HepG2 (cell line): ENCODE data around the gene NOL12. TPM values are rescaled to one million over a fixed set of nuclear protein-coding genes. Genes with fewer than 3 reads are reported as not detected.
A peak's percentile ranks its signal among the peaks of the same experiment; 100 is the strongest.

ENCODE experiments used
- HDAC2 ChIP-seq: sonication (generic); formaldehyde crosslinking; IDR thresholded peaks from 2 replicates; pipeline ENCODE4 v1.4.0; 2020; ENCODE audit warnings: missing genetic modification reagents
- HMG20B ChIP-seq: conservative IDR thresholded peaks from 2 replicates; pipeline ENCODE4 v1.6.1; 2016; ENCODE audit warnings: missing genetic modification reagents, missing compliant biosample characterization
- HNF4A ChIP-seq: sonication (generic); formaldehyde crosslinking; IDR thresholded peaks from 2 replicates; pipeline ENCODE4 v1.4.0; 2020; ENCODE audit warnings: missing genetic modification reagents
- MEF2D ChIP-seq: sonication (generic); formaldehyde crosslinking; IDR thresholded peaks from 2 replicates; pipeline ENCODE4 v1.5.1; 2020; ENCODE audit warnings: mild to moderate bottlenecking, missing genetic modification reagents
- PHF21A ChIP-seq: sonication (generic); formaldehyde crosslinking; IDR thresholded peaks from 2 replicates; pipeline ENCODE4 v1.5.0; 2020; ENCODE audit warnings: mild to moderate bottlenecking, missing genetic modification reagents
- RFXAP ChIP-seq: sonication (generic); formaldehyde crosslinking; IDR thresholded peaks from 2 replicates; pipeline ENCODE4 v1.4.0; 2020; ENCODE audit warnings: missing genetic modification reagents, borderline replicate concordance
- TMF1 ChIP-seq: sonication (generic); formaldehyde crosslinking; IDR thresholded peaks from 2 replicates; pipeline ENCODE4 v1.8.1; 2022; ENCODE audit warnings: low read depth, missing genetic modification reagents
- TOPORS ChIP-seq: sonication (generic); formaldehyde crosslinking; IDR thresholded peaks from 2 replicates; pipeline ENCODE4 v1.8.0; 2023; ENCODE audit warnings: mild to moderate bottlenecking, missing genetic modification reagents
- ZFY ChIP-seq: sonication (generic); formaldehyde crosslinking; IDR thresholded peaks from 2 replicates; pipeline ENCODE4 v1.4.0; 2020; ENCODE audit warnings: missing genetic modification reagents
- ZFYVE20 ChIP-seq: sonication (generic); formaldehyde crosslinking; IDR thresholded peaks from 2 replicates; pipeline ENCODE4 v1.8.0; 2023; ENCODE audit warnings: low read depth, mild to moderate bottlenecking, moderate library complexity, missing genetic modification reagents, borderline replicate concordance
- ZNF264 ChIP-seq: sonication (generic); formaldehyde crosslinking; IDR thresholded peaks from 2 replicates; pipeline ENCODE4 v1.4.0; 2020; ENCODE audit warnings: missing genetic modification reagents
- ZNF619 ChIP-seq: sonication (generic); formaldehyde crosslinking; IDR thresholded peaks from 2 replicates; pipeline ENCODE4 v1.4.0; 2020; ENCODE audit warnings: mild to moderate bottlenecking, missing genetic modification reagents
- polyA plus RNA-seq, 8 experiments: library from polyadenylated mRNA; depleted of rRNA in 3 of 8; stranded (reverse) in 7 of 8; unstranded in 1 of 8; fragments of >200 nt; fragmentation: Illumina TruSeq in 4 of 8; extraction: Trizol in 4 of 8; gene quantifications; 2 replicates each; pipeline versions ENCODE4 v1.2.1 to v1.2.3, GENCODE V29; 2011 to 2016; ENCODE audit warnings: low read depth in 4 of 8, missing spikeins in 1 of 8, mixed read lengths in 1 of 8; ENCODE audit not compliant: insufficient read depth in 1 of 8
- total RNA-seq, 5 experiments: library from RNA; depleted of rRNA; stranded (reverse); fragments of >200 nt; fragmentation: Illumina TruSeq; extraction: Trizol; gene quantifications; 2 replicates each; pipeline ENCODE4 v1.2.3, GENCODE V29; 2016; ENCODE audit warnings: low read depth in 1 of 5
- TF ChIP-seq, protein P1 (sequence below): sonication (generic); formaldehyde crosslinking; IDR thresholded peaks from 2 replicates; pipeline ENCODE4 v1.4.0; 2020; ENCODE audit warnings: mild to moderate bottlenecking, missing genetic modification reagents
- TF ChIP-seq, protein P2 (sequence below): IDR thresholded peaks from 2 replicates; pipeline ENCODE4 v1.6.1; 2016; ENCODE audit warnings: mild to moderate bottlenecking, missing biosample characterization, missing genetic modification reagents
- TF ChIP-seq, protein P3 (sequence below): sonication (generic); formaldehyde crosslinking; IDR thresholded peaks from 2 replicates; pipeline ENCODE4 v1.5.0; 2020; ENCODE audit warnings: missing genetic modification reagents, mild to moderate bottlenecking, borderline replicate concordance
- TF ChIP-seq, protein P4 (sequence below): sonication (generic); formaldehyde crosslinking; IDR thresholded peaks from 2 replicates; pipeline ENCODE4 v1.4.0; 2020; ENCODE audit warnings: mild to moderate bottlenecking, missing genetic modification reagents
- TF ChIP-seq, protein P5 (sequence below): sonication (generic); formaldehyde crosslinking; IDR thresholded peaks from 2 replicates; pipeline ENCODE4 v1.5.0; 2020; ENCODE audit warnings: missing genetic modification reagents, mild to moderate bottlenecking, borderline replicate concordance
- TF ChIP-seq, protein P6 (sequence below): sonication (generic); formaldehyde crosslinking; IDR thresholded peaks from 2 replicates; pipeline ENCODE4 v1.8.0; 2022; ENCODE audit warnings: mild to moderate bottlenecking, missing genetic modification reagents
- TF ChIP-seq, protein P7 (sequence below), 2 experiments: sonication (generic) in 1 of 2; formaldehyde crosslinking in 1 of 2; IDR thresholded peaks; 2 replicates each; pipeline versions ENCODE4 v1.4.0 to v1.6.1; 2016 to 2020; ENCODE audit warnings: borderline replicate concordance in 1 of 2, low read depth in 1 of 2, mild to moderate bottlenecking in 1 of 2, missing genetic modification reagents in 1 of 2

NOL12 gene
- total and polyA plus RNA-seq, 2 of the 13 experiments (the other 11 are each of a cell fraction or from before 2014, with no cell fraction given) = 14.3 to 31.4 TPM

DNA sequence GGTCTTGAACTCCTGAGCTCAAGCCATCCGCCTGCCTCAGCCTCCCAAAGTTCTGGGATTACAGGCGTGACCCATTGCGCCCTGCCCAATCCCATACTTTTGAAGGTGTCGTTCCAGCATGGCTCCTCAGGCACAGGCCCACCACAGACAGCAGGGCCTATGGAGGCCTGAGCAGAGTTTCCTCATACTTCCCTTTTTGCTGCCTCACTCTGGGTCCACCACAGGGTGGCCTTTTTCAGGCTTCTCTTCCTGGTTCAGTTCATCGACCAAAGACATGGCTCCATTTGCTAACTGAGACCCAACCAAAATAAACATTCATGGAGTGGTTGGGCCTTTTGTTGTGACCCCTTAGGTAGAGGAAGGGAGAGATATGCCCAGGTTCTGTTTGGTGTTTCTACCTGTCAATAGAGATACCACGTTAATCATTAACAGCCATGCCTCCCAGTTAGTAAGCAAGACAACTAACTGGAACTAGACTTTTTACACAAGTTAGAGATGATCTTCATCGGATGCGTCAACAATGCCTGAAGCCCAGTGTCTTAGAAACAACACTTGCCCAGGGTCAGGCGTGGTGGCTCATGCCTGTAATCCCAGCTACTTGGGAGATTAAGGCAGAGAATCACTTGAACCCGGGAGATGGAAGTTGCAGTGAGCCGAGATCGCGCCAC, 45.8 kb downstream of the NOL12 start (continued):
- TF ChIP-seq HNF4A (CRISPR knock-in tag) = peak; percentile 78
- TF ChIP-seq, protein P1, sequence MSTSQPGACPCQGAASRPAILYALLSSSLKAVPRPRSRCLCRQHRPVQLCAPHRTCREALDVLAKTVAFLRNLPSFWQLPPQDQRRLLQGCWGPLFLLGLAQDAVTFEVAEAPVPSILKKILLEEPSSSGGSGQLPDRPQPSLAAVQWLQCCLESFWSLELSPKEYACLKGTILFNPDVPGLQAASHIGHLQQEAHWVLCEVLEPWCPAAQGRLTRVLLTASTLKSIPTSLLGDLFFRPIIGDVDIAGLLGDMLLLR = no peak
- TF ChIP-seq TMF1 (CRISPR knock-in tag) = no peak
- TF ChIP-seq, protein P2, sequence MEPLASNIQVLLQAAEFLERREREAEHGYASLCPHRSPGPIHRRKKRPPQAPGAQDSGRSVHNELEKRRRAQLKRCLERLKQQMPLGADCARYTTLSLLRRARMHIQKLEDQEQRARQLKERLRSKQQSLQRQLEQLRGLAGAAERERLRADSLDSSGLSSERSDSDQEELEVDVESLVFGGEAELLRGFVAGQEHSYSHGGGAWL (CRISPR knock-in tag) = no peak
- peak; percentile 65; the same call in 1 of the 2 replicates for TF ChIP-seq HDAC2
- TF ChIP-seq, protein P3, sequence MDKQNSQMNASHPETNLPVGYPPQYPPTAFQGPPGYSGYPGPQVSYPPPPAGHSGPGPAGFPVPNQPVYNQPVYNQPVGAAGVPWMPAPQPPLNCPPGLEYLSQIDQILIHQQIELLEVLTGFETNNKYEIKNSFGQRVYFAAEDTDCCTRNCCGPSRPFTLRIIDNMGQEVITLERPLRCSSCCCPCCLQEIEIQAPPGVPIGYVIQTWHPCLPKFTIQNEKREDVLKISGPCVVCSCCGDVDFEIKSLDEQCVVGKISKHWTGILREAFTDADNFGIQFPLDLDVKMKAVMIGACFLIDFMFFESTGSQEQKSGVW (CRISPR knock-in tag) = no peak
- TF ChIP-seq, protein P4, sequence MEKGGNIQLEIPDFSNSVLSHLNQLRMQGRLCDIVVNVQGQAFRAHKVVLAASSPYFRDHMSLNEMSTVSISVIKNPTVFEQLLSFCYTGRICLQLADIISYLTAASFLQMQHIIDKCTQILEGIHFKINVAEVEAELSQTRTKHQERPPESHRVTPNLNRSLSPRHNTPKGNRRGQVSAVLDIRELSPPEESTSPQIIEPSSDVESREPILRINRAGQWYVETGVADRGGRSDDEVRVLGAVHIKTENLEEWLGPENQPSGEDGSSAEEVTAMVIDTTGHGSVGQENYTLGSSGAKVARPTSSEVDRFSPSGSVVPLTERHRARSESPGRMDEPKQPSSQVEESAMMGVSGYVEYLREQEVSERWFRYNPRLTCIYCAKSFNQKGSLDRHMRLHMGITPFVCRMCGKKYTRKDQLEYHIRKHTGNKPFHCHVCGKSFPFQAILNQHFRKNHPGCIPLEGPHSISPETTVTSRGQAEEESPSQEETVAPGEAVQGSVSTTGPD (CRISPR knock-in tag) = peak; percentile 58; the same call in 1 of the 2 replicates
- TF ChIP-seq, protein P5, sequence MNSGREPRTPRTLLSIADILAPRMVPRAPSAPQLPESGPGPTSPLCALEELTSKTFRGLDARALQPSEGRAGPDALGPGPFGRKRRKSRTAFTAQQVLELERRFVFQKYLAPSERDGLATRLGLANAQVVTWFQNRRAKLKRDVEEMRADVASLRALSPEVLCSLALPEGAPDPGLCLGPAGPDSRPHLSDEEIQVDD (CRISPR knock-in tag) = no peak
- TF ChIP-seq RFXAP = 0 out of 2 replicates have a peak, but pooled peaks have one; percentile 45
- TF ChIP-seq ZNF264 (CRISPR knock-in tag) = no peak
- TF ChIP-seq, protein P6, sequence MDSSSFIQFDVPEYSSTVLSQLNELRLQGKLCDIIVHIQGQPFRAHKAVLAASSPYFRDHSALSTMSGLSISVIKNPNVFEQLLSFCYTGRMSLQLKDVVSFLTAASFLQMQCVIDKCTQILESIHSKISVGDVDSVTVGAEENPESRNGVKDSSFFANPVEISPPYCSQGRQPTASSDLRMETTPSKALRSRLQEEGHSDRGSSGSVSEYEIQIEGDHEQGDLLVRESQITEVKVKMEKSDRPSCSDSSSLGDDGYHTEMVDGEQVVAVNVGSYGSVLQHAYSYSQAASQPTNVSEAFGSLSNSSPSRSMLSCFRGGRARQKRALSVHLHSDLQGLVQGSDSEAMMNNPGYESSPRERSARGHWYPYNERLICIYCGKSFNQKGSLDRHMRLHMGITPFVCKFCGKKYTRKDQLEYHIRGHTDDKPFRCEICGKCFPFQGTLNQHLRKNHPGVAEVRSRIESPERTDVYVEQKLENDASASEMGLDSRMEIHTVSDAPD (CRISPR knock-in tag) = peak; percentile 43; the same call in 1 of the 2 replicates
- peak; percentile 10; the same call in 1 of the 2 replicates for TF ChIP-seq MEF2D
- TF ChIP-seq ZNF619 (CRISPR knock-in tag) = peak; percentile 95
- no peak for TF ChIP-seq ZFYVE20 (CRISPR knock-in tag)
- no peak for TF ChIP-seq TOPORS (CRISPR knock-in tag)
- TF ChIP-seq ZFY (CRISPR knock-in tag) = peak; percentile 93
- no peak for TF ChIP-seq HMG20B
- TF ChIP-seq PHF21A = peak; percentile 90
- TF ChIP-seq, protein P7, sequence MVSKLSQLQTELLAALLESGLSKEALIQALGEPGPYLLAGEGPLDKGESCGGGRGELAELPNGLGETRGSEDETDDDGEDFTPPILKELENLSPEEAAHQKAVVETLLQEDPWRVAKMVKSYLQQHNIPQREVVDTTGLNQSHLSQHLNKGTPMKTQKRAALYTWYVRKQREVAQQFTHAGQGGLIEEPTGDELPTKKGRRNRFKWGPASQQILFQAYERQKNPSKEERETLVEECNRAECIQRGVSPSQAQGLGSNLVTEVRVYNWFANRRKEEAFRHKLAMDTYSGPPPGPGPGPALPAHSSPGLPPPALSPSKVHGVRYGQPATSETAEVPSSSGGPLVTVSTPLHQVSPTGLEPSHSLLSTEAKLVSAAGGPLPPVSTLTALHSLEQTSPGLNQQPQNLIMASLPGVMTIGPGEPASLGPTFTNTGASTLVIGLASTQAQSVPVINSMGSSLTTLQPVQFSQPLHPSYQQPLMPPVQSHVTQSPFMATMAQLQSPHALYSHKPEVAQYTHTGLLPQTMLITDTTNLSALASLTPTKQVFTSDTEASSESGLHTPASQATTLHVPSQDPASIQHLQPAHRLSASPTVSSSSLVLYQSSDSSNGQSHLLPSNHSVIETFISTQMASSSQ (IDR thresholded peaks at IDR 0.05; ENCODE audit: low read depth) = peak; percentile 99
- TF ChIP-seq, protein P7 (CRISPR knock-in tag; IDR thresholded peaks at IDR 0.05; ENCODE audit: borderline replicate concordance) = peak; percentile 98
